MCF 10A (cell line): Measurements from ENCODE around the gene GMDS. TPM values are rescaled to one million over a fixed set of nuclear protein-coding genes. Genes with fewer than 3 reads are reported as not detected.

Experiments used
- BruUV-seq: library from RNA; stranded (reverse); fragments of 400-500 nt; replicated peaks from 2 replicates; lab custom pipeline; 2021; lab: Mats Ljungman, UMichigan
- CTCF ChIA-PET: fragments of 300-600 bp; sonication (Branson Sonifier 250); formaldehyde crosslinking; extraction: SDS; loops from one replicate; lab custom pipeline; 2021; ENCODE audit warnings: antibody characterized with exemption, inconsistent platforms; lab: Yijun Ruan, JAX
- POLR2A ChIA-PET: fragments of 300-600, 350-650 bp; sonication (Branson Sonifier 250); formaldehyde crosslinking; extraction: SDS; loops from one replicate; lab custom pipeline; 2020; ENCODE audit warnings: antibody characterized with exemption, inconsistent platforms; lab: Yijun Ruan, JAX
- DNase-seq: peaks from one replicate; pipeline ENCODE4 v3.0.0-alpha.2; 2018; ENCODE audit not compliant: unreplicated experiment
- H3K27ac Mint-ChIP-seq: one replicate; pipeline ENCODE4 v1.8.0; 2022; ENCODE audit warnings: mild to moderate bottlenecking, low read depth, mixed read lengths; ENCODE audit not compliant: unreplicated experiment
- H3K27me3 Mint-ChIP-seq: one replicate; pipeline ENCODE4 v1.8.0; 2022; ENCODE audit warnings: mixed read lengths; ENCODE audit not compliant: insufficient read depth, unreplicated experiment
- H3K36me3 Mint-ChIP-seq: one replicate; pipeline ENCODE4 v1.8.0; 2022; ENCODE audit warnings: mild to moderate bottlenecking, moderate library complexity, mixed read lengths; ENCODE audit not compliant: insufficient read depth, unreplicated experiment
- H3K4me1 Mint-ChIP-seq: one replicate; pipeline ENCODE4 v1.8.0; 2022; ENCODE audit warnings: mixed read lengths; ENCODE audit not compliant: insufficient read depth, unreplicated experiment
- H3K4me3 Mint-ChIP-seq: one replicate; pipeline ENCODE4 v1.8.0; 2022; ENCODE audit warnings: mild to moderate bottlenecking, moderate library complexity, mixed read lengths; ENCODE audit not compliant: unreplicated experiment
- H3K9me3 Mint-ChIP-seq: one replicate; pipeline ENCODE4 v1.8.0; 2022; ENCODE audit warnings: mixed read lengths; ENCODE audit not compliant: unreplicated experiment
- intact Hi-C: fragments of 100-400 bp; cut with micrococcal nuclease; formaldehyde crosslinking; loops from 2 replicates; pipeline ENCODE4 v1.14.1; 2022
- total RNA-seq: library from RNA; stranded (reverse); gene quantifications from 2 replicates; pipeline ENCODE4 v1.2.3, GENCODE V29; 2022
- TF ChIP-seq, protein P1 (sequence below): fragments of 200-600 bp; IDR thresholded peaks from one replicate; pipeline ENCODE4 v1.8.0; 2022; ENCODE audit warnings: antibody characterized with exemption, mild to moderate bottlenecking; ENCODE audit not compliant: unreplicated experiment

Gene GMDS
- total RNA-seq, 1 experiment from 2014 or later, result 24.9 TPM

DNA sequence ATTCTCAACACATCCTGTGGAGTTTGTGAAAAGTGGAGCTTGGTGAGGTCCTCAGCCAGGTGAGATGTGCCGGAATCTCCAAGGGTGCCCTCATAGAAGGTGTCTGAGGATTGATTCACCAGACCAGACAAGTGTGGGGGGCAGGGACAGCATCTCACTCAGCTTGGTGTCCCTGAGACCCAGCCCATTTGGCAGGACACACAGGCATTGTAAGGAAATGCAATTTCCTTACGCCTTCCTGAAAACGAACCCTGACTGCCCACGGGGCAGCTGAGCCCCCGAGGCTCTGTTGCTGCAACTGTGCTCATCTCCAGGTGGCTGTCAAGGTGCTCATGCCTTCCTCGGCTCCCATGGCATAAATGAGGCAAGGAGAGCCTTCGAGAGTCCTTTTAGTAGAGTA lies 602.3 kb downstream of the GMDS start:
- no peaks in the 10 kb centered on the region for H3K9me3 Mint-ChIP-seq
- CTCF ChIA-PET, result interaction anchor here (0.6 kb wide), 1 partner anchor 124 kb away, joined by 3 read pairs; no protein-coding TSS in a partner anchor
- no peaks in the 10 kb centered on the region for H3K27me3 Mint-ChIP-seq
- no TSS peak for BruUV-seq
- H3K27ac Mint-ChIP-seq, result no peak overlapping the region
- H3K4me3 Mint-ChIP-seq, result no peak overlapping the region
- POLR2A ChIA-PET, result no interaction called here
- intact Hi-C loops, result no loop called here
- peaks cover 13% of the 10 kb centered on the region for H3K36me3 Mint-ChIP-seq
- no peak for DNase-seq
- H3K4me1 Mint-ChIP-seq, result peaks cover 19% of the 10 kb centered on the region
- TF ChIP-seq, protein P1, sequence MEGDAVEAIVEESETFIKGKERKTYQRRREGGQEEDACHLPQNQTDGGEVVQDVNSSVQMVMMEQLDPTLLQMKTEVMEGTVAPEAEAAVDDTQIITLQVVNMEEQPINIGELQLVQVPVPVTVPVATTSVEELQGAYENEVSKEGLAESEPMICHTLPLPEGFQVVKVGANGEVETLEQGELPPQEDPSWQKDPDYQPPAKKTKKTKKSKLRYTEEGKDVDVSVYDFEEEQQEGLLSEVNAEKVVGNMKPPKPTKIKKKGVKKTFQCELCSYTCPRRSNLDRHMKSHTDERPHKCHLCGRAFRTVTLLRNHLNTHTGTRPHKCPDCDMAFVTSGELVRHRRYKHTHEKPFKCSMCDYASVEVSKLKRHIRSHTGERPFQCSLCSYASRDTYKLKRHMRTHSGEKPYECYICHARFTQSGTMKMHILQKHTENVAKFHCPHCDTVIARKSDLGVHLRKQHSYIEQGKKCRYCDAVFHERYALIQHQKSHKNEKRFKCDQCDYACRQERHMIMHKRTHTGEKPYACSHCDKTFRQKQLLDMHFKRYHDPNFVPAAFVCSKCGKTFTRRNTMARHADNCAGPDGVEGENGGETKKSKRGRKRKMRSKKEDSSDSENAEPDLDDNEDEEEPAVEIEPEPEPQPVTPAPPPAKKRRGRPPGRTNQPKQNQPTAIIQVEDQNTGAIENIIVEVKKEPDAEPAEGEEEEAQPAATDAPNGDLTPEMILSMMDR, result no peak

DNA sequence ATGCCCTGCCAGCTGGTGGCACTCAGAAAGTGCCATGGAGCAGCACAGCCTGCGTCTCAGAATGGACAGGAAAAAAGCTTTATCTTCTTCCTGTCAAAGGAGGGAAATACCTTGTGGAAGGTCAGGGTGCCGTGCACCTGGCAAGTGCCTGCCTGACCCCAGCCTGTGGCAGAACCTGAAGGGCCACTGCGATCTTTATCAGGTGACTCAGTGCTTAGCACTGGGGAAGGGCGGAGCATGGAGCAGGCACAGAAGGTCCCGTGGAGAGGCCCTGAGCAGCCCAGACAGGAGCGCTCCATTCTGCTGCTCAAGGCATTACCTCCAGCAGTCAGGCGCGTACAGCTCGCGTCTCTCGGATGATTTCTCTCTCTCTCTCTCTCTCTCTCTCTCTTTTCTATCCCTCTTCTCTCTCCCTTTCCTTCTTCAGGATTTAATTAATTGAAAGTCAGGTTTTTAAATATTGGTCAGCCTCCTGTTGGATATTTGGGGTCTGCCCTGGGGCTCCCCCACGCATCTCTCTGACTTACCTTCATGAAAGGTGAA lies 604.0 kb downstream of the GMDS start:
- TF ChIP-seq, protein P1, result no peak
- CTCF ChIA-PET, result no interaction called here
- DNase-seq, result peak; percentile 63
- intact Hi-C loops, result no loop called here
- POLR2A ChIA-PET, result interaction anchor here (0.8 to 0.9 kb wide), 2 partner anchors 45 to 712 kb away, joined by 3 read pairs; no protein-coding TSS in a partner anchor
- Mint-ChIP-seq H3K27me3 (no peaks in the 10 kb centered on the region), H3K36me3 (peaks cover 13% of the 10 kb centered on the region), H3K9me3 (no peaks in the 10 kb centered on the region), H3K4me3 (peak overlapping the region; percentile 19), H3K4me1 (peaks cover 36% of the 10 kb centered on the region), H3K27ac (peak overlapping the region; percentile 64)
- no TSS peak for BruUV-seq

DNA sequence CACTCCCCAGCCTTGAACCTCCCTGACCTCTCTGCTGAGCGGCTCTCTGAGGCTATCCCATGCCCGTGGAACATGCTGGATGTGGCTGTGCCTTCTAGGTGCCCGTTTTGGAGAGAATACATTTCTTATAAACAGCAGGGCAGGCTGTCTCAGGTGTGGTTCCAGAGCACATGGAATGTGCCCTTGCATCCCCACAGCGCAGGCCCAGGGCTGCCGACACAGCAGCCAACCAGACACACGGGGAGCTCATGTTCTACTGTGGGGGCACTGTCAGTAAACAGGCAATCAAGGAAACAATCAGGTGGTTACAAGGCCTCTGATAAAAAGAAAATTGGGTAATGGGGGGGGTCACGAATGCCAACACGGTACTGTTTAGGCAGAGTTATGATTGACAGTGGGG lies 604.9 kb downstream of the GMDS start:
- no peak for DNase-seq
- TF ChIP-seq, protein P1, result no peak
- Mint-ChIP-seq H3K27me3 (no peaks in the 10 kb centered on the region), H3K4me1 (peaks cover 38% of the 10 kb centered on the region), H3K9me3 (no peaks in the 10 kb centered on the region), H3K36me3 (peaks cover 13% of the 10 kb centered on the region), H3K27ac (no peak overlapping the region), H3K4me3 (no peak overlapping the region)
- BruUV-seq, result no TSS peak
- CTCF ChIA-PET, result no interaction called here
- POLR2A ChIA-PET, result no interaction called here
- intact Hi-C loops, result no loop called here

DNA sequence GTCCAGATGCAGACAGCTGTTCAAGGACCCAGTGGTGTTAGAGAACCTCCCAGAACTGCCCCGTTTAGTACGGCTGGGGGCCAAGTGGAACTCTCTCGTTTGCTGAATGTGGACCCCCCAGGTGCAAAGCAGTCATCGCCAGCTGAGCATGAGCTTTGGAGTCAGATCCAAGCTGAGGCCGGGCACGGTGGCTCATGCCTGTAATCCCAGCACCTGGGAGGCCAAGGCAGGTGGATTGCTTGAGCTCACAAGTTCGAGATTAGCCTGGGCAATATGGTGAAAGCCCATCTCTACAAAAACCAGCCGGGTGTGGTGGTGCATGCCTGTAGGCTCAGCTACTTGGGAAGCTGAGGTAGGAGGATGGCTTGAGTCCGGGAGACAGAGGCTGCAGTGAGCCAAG lies 606.0 kb downstream of the GMDS start:
- Mint-ChIP-seq H3K4me1 (peaks cover 38% of the 10 kb centered on the region), H3K36me3 (peaks cover 13% of the 10 kb centered on the region), H3K27me3 (no peaks in the 10 kb centered on the region), H3K9me3 (no peaks in the 10 kb centered on the region), H3K4me3 (no peak overlapping the region), H3K27ac (no peak overlapping the region)
- ChIA-PET CTCF (interaction anchor here (0.5 to 0.6 kb wide), 2 partner anchors 10 to 471 kb away, joined by 3 read pairs; no protein-coding TSS in a partner anchor), POLR2A (no interaction called here)
- intact Hi-C loops, result no loop called here
- no peak for DNase-seq
- no TSS peak for BruUV-seq
- TF ChIP-seq, protein P1, result no peak
